Glutamatergic neuron (in vitro differentiated cells): Measurements from ENCODE around the gene SLC2A10. TPM values are rescaled to one million over a fixed set of nuclear protein-coding genes. Genes with fewer than 3 reads are reported as not detected.
"Not testable (repeated sequence)": the region's sequence is repeated elsewhere in the genome, so short reads cannot be mapped to it uniquely, and the experiment has no call there.

Source experiments
- DNase-seq: peaks from one replicate; pipeline ENCODE4 v3.0.0; 2022
- H3K27ac Mint-ChIP-seq: one replicate; pipeline ENCODE4 v1.8.0; 2020; ENCODE audit warnings: mild to moderate bottlenecking, mixed read lengths, inconsistent platforms; ENCODE audit not compliant: unreplicated experiment
- H3K27me3 Mint-ChIP-seq: one replicate; pipeline ENCODE4 v1.8.0; 2020; ENCODE audit warnings: mild to moderate bottlenecking, moderate library complexity, mixed read lengths, inconsistent platforms; ENCODE audit not compliant: unreplicated experiment
- H3K36me3 Mint-ChIP-seq: one replicate; pipeline ENCODE4 v1.8.0; 2020; ENCODE audit warnings: mild to moderate bottlenecking, mixed read lengths, inconsistent platforms; ENCODE audit not compliant: unreplicated experiment
- H3K4me1 Mint-ChIP-seq: one replicate; pipeline ENCODE4 v1.8.0; 2020; ENCODE audit warnings: mild to moderate bottlenecking, low read depth, mixed read lengths, inconsistent platforms; ENCODE audit not compliant: unreplicated experiment
- H3K4me3 Mint-ChIP-seq: one replicate; pipeline ENCODE4 v1.8.0; 2020; ENCODE audit warnings: mild to moderate bottlenecking, mixed read lengths, inconsistent platforms; ENCODE audit not compliant: unreplicated experiment
- H3K9me3 Mint-ChIP-seq: one replicate; pipeline ENCODE4 v1.8.0; 2020; ENCODE audit warnings: mild to moderate bottlenecking, moderate library complexity, mixed read lengths, inconsistent platforms; ENCODE audit not compliant: unreplicated experiment
- CTCF ChIP-seq: fragments of 200-600 bp; sonication (generic); IDR thresholded peaks from one replicate; pipeline ENCODE4 v1.5.0; 2021; ENCODE audit not compliant: partially characterized antibody, unreplicated experiment
- total RNA-seq: library from RNA; stranded (reverse); fragmentation: NEBNext Ultra II Directional; extraction: Animal tissue kit (Norgen Biotek cat#: 25700); gene quantifications from one replicate; pipeline ENCODE4 v1.2.1, GENCODE V29; 2021; ENCODE audit not compliant: unreplicated experiment

The SLC2A10 gene
- total RNA-seq, 1 donor from 2014 or later, result 0.37 TPM

- peaks cover 35% of the 10 kb centered on the region for H3K36me3 Mint-ChIP-seq
- DNase-seq, result no peak
- H3K27ac Mint-ChIP-seq, result no peak overlapping the region
Observed at GRCh38 chr20:46671866-46672542, 37.4 kb upstream of the SLC2A10 start.

GRCh38 chr20:46672543-46673148, 36.8 kb upstream of the SLC2A10 start:
- no peak for DNase-seq
- peaks cover 35% of the 10 kb centered on the region for H3K36me3 Mint-ChIP-seq
- peaks cover 5% of the 10 kb centered on the region for H3K27me3 Mint-ChIP-seq
- TF ChIP-seq CTCF, result no peak
- no peak overlapping the region for H3K27ac Mint-ChIP-seq
- peaks cover 9% of the 10 kb centered on the region for H3K9me3 Mint-ChIP-seq
- H3K4me3 Mint-ChIP-seq, result no peak overlapping the region
- peaks cover 14% of the 10 kb centered on the region for H3K4me1 Mint-ChIP-seq

More at GRCh38 chr20:46671866-46672542, 37.4 kb upstream of the SLC2A10 start:
- H3K4me3 Mint-ChIP-seq, result no peak overlapping the region
- peaks cover 5% of the 10 kb centered on the region for H3K27me3 Mint-ChIP-seq
- no peak for TF ChIP-seq CTCF
- H3K9me3 Mint-ChIP-seq, result peaks cover 9% of the 10 kb centered on the region
- peaks cover 14% of the 10 kb centered on the region for H3K4me1 Mint-ChIP-seq

- peaks cover 6% of the 10 kb centered on the region for H3K27me3 Mint-ChIP-seq
- peaks cover 29% of the 10 kb centered on the region for H3K36me3 Mint-ChIP-seq
- H3K9me3 Mint-ChIP-seq, result peaks cover 9% of the 10 kb centered on the region
- no peak for DNase-seq
- no peak for TF ChIP-seq CTCF
- H3K27ac Mint-ChIP-seq, result peak overlapping the region; percentile 18
- H3K4me1 Mint-ChIP-seq, result peaks cover 14% of the 10 kb centered on the region
- no peak overlapping the region for H3K4me3 Mint-ChIP-seq
Observed at GRCh38 chr20:46673394-46674252, 35.8 kb upstream of the SLC2A10 start.

GRCh38 chr20:46674253-46675083, 35.0 kb upstream of the SLC2A10 start:
- H3K4me3 Mint-ChIP-seq, result no peak overlapping the region
- peak overlapping the region; percentile 18 for H3K27ac Mint-ChIP-seq
- TF ChIP-seq CTCF, result no peak
- H3K4me1 Mint-ChIP-seq, result peaks cover 14% of the 10 kb centered on the region
- peaks cover 9% of the 10 kb centered on the region for H3K9me3 Mint-ChIP-seq
- H3K36me3 Mint-ChIP-seq, result peaks cover 24% of the 10 kb centered on the region
- no peak for DNase-seq
- H3K27me3 Mint-ChIP-seq, result peaks cover 6% of the 10 kb centered on the region

- Mint-ChIP-seq H3K36me3 (peaks cover 12% of the 10 kb centered on the region), H3K4me1 (peaks cover 18% of the 10 kb centered on the region)
- H3K27ac Mint-ChIP-seq, H3K4me3 Mint-ChIP-seq, H3K27me3 Mint-ChIP-seq, DNase-seq, H3K9me3 Mint-ChIP-seq: not testable (repeated sequence)
Observed at GRCh38 chr20:46676649-46677316, 32.7 kb upstream of the SLC2A10 start.
